ENCODE measurements around the gene PPME1.

GRCh38 chr11:74154620-74155281, 16.3 kb upstream of the PPME1 start:
- TF ChIP-seq, protein P1, sequence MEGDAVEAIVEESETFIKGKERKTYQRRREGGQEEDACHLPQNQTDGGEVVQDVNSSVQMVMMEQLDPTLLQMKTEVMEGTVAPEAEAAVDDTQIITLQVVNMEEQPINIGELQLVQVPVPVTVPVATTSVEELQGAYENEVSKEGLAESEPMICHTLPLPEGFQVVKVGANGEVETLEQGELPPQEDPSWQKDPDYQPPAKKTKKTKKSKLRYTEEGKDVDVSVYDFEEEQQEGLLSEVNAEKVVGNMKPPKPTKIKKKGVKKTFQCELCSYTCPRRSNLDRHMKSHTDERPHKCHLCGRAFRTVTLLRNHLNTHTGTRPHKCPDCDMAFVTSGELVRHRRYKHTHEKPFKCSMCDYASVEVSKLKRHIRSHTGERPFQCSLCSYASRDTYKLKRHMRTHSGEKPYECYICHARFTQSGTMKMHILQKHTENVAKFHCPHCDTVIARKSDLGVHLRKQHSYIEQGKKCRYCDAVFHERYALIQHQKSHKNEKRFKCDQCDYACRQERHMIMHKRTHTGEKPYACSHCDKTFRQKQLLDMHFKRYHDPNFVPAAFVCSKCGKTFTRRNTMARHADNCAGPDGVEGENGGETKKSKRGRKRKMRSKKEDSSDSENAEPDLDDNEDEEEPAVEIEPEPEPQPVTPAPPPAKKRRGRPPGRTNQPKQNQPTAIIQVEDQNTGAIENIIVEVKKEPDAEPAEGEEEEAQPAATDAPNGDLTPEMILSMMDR (IDR thresholded peaks at IDR 0.05) = no peak
- TF ChIP-seq POLR2A (IDR thresholded peaks at IDR 0.05) = no peak
